HCT116 (cell line): ENCODE results near the gene MTHFSD. TPM values are rescaled to one million over a fixed set of nuclear protein-coding genes. Genes with fewer than 3 reads are reported as not detected.
"Not testable (repeated sequence)": the region's sequence is repeated elsewhere in the genome, so short reads cannot be mapped to it uniquely, and the experiment has no call there.

ENCODE experiments used
- ATAC-seq: fragments of 200-7000 bp; cut with Tn5 transposase; 2 replicates; pipeline ENCODE4 v1.9.1; 2020; ENCODE audit warnings: mild to moderate bottlenecking, moderate library complexity
- BruUV-seq: library from RNA; stranded (reverse); fragments of 400-500 nt; replicated peaks from 2 replicates; lab custom pipeline; 2021; lab: Mats Ljungman, UMichigan
- CTCF ChIA-PET: fragments of 300-600 bp; sonication (Branson Sonifier 250); formaldehyde crosslinking; loops from one replicate; lab custom pipeline; 2021; ENCODE audit warnings: antibody characterized with exemption; lab: Charles Lee
- POLR2A ChIA-PET: fragments of 300-600, 350-600 bp; sonication (Branson Sonifier 250); formaldehyde crosslinking; loops from one replicate; lab custom pipeline; 2021; ENCODE audit warnings: antibody characterized with exemption; lab: Charles Lee
- RAD21 ChIA-PET, 2 experiments: fragments of 300-600 bp; sonication (Branson Sonifier 250); formaldehyde crosslinking; loops; one replicate each; lab custom pipeline; 2023; ENCODE audit warnings: low total read pairs in 2 of 2; ENCODE audit not compliant: uncharacterized antibody in 2 of 2, unreplicated experiment in 2 of 2, low non-redundant PET in 1 of 2; lab: Charles Lee
- DNase-seq: peaks from one replicate; pipeline ENCODE4 v3.0.0-alpha.2; 2010; ENCODE audit warnings: low read depth, low spot score
- H2AFZ ChIP-seq: fragments of 200-600 bp; shearing (Covaris generic), sonication (generic); 2 replicates; pipeline ENCODE4 v1.6.1; 2017; ENCODE audit warnings: low read depth, mixed run types, mixed read lengths, antibody characterized with exemption, low read length; ENCODE audit not compliant: poor library complexity, severe bottlenecking
- H3K27ac ChIP-seq: 2 replicates; pipeline ENCODE4 v1.5.1; 2012; ENCODE audit warnings: low read depth, low read length
- H3K27me3 ChIP-seq: fragments of 200-600 bp; sonication (generic); 2 replicates; pipeline ENCODE4 v1.6.1; 2016; ENCODE audit warnings: mixed run types, low read length, mixed read lengths; ENCODE audit not compliant: insufficient read depth
- H3K36me3 ChIP-seq, 2 experiments: fragments of 200-500 bp in 1 of 2; fragments of 200-600 bp in 1 of 2; sonication (Bioruptor generic) in 1 of 2; sonication (generic) in 1 of 2; 2 replicates each; pipeline versions ENCODE4 v1.5.1 to v1.6.1; 2014 to 2016; ENCODE audit warnings: low read length in 2 of 2, inconsistent platforms in 1 of 2, mixed read lengths in 1 of 2, mixed run types in 1 of 2; ENCODE audit not compliant: insufficient read depth in 2 of 2, control insufficient read depth in 1 of 2
- H3K4me1 ChIP-seq, 2 experiments: fragments of 200-600 bp in 1 of 2; sonication (generic) in 1 of 2; 2 replicates each; pipeline versions ENCODE4 v1.5.1 to v1.6.1; 2012 to 2017; ENCODE audit warnings: low read length in 2 of 2, inconsistent platforms in 1 of 2, mild to moderate bottlenecking in 1 of 2, mixed read lengths in 1 of 2, mixed run types in 1 of 2, moderate library complexity in 1 of 2; ENCODE audit not compliant: insufficient read depth in 2 of 2, control insufficient read depth in 1 of 2
- H3K4me2 ChIP-seq: fragments of 200-600 bp; sonication (generic); 2 replicates; pipeline ENCODE4 v1.6.1; 2017; ENCODE audit warnings: mixed run types, low read length, mixed read lengths
- H3K4me3 ChIP-seq, 2 experiments: fragments of 200-600 bp in 1 of 2; sonication (generic) in 1 of 2; replicated peaks in 1 of 2; 2 replicates each; pipeline ENCODE4 v1.5.1; 2011 to 2016; ENCODE audit warnings: low read length in 2 of 2, control low read depth in 1 of 2, low read depth in 1 of 2, mild to moderate bottlenecking in 1 of 2, mixed read lengths in 1 of 2, mixed run types in 1 of 2
- H3K79me2 ChIP-seq: fragments of 200-600 bp; sonication (generic); 2 replicates; pipeline ENCODE4 v1.6.1; 2017; ENCODE audit warnings: mild to moderate bottlenecking, mixed run types, low read length, moderate library complexity, mixed read lengths; ENCODE audit not compliant: insufficient read depth
- H3K9ac ChIP-seq: fragments of 200-600 bp; sonication (generic); 2 replicates; pipeline ENCODE4 v1.6.1; 2016; ENCODE audit warnings: low read length, mixed read lengths
- H3K9me2 ChIP-seq: fragments of 200-600 bp; sonication (generic), shearing (Covaris generic); 2 replicates; pipeline ENCODE4 v1.6.1; 2017; ENCODE audit warnings: mixed run types, mild to moderate bottlenecking, moderate library complexity; ENCODE audit not compliant: insufficient read depth
- H3K9me3 ChIP-seq, 2 experiments: fragments of 200-500 bp in 1 of 2; fragments of 200-600 bp in 1 of 2; sonication (Bioruptor generic) in 1 of 2; sonication (generic) in 1 of 2; 2 replicates each; pipeline ENCODE4 v1.6.1; 2014 to 2017; ENCODE audit warnings: low read length in 2 of 2, mixed read lengths in 2 of 2, inconsistent platforms in 1 of 2, low read depth in 1 of 2, mild to moderate bottlenecking in 1 of 2, mixed run types in 1 of 2, moderate library complexity in 1 of 2; ENCODE audit not compliant: control insufficient read depth in 1 of 2, insufficient read depth in 1 of 2
- H4K20me1 ChIP-seq: fragments of 200-600 bp; sonication (generic), shearing (Covaris generic); 2 replicates; pipeline ENCODE4 v1.6.1; 2017; ENCODE audit warnings: mixed run types, mild to moderate bottlenecking, moderate library complexity; ENCODE audit not compliant: insufficient read depth
- POLR2A ChIP-seq: IDR thresholded peaks from 2 replicates; pipeline ENCODE4 v1.7.0; 2011; ENCODE audit warnings: borderline replicate concordance; ENCODE audit not compliant: insufficient read depth, insufficient read length; ENCODE audit errors: extremely low read depth
- POLR2AphosphoS5 ChIP-seq: IDR thresholded peaks from 2 replicates; pipeline ENCODE4 v1.6.1; 2011; ENCODE audit warnings: mild to moderate bottlenecking, low read depth, low read length, moderate library complexity
- YY1 ChIP-seq: IDR thresholded peaks from 2 replicates; pipeline ENCODE4 v1.6.1; 2011; ENCODE audit warnings: low read length, low read depth, moderate library complexity, mild to moderate bottlenecking; ENCODE audit not compliant: insufficient replicate concordance; ENCODE audit errors: extremely low read depth
- ZFX ChIP-seq: fragments of 450-650 bp; IDR thresholded peaks from 2 replicates; pipeline ENCODE4 v1.6.1; 2017
- ZNF274 ChIP-seq: fragments of 200-500 bp; sonication (Bioruptor generic); IDR thresholded peaks from 2 replicates; pipeline ENCODE4 v1.6.1; 2014; ENCODE audit warnings: mild to moderate bottlenecking, low read depth, low read length, inconsistent platforms
- intact Hi-C: fragments of 100-400 bp; cut with micrococcal nuclease; formaldehyde crosslinking; loops from 2 replicates; pipeline ENCODE4 v1.10.0; 2022
- total RNA-seq: library from RNA; stranded (reverse); gene quantifications from one replicate; pipeline ENCODE4 v1.2.1, GENCODE V29; 2021; ENCODE audit not compliant: unreplicated experiment
- TF ChIP-seq, protein P1 (sequence below): IDR thresholded peaks from 2 replicates; pipeline ENCODE4 v1.6.1; 2012

MTHFSD gene
- total RNA-seq, 1 experiment from 2014 or later, result 33.1 TPM

DNA sequence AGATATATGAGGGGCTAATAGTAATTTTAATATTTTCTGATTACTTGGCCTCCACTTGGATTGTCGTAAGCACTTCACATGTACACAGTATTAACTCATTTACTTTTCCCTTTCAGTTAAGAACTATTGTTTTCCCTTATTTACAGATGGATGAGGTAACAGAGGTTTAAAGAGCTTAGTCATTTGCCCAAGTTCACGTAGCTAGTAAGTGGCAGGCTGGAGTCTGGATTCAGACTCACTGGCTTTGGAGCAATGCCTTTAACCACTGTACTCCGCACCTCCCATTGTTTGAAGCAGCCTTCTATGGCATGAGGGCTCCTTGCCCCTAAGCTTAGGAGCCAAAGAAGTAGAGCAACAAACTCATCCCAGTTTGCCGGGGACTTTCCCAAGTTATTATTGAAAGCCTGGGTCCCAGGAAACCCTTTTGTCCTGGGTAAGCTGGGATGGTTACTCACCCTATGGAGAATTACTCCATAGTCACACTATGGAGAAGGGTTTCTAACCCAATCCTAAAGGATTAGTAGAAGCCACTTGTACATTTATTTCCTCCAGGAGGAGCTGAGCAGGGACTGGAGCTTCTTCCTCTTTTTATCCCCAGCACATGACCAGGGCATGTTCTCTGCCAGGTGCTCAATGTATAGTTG lies 35.6 kb upstream of the MTHFSD start:
- no peaks in the 10 kb centered on the region for H3K9me3 ChIP-seq
- DNase-seq (no peak), ATAC-seq (no peak)
- H3K36me3 ChIP-seq, result no peaks in the 10 kb centered on the region
- no peak overlapping the region for H3K9ac ChIP-seq
- H3K79me2 ChIP-seq, result no peaks in the 10 kb centered on the region
- ChIA-PET RAD21 (no interaction called here), POLR2A (no interaction called here), CTCF (no interaction called here)
- H3K4me3 ChIP-seq, result no peak overlapping the region
- intact Hi-C loops, result no loop called here
- no peaks in the 10 kb centered on the region for H3K9me2 ChIP-seq
- H2AFZ ChIP-seq, result no peak overlapping the region
- H3K27ac ChIP-seq, result no peak overlapping the region
- H4K20me1 ChIP-seq, result no peaks in the 10 kb centered on the region
- peaks cover 0 to under 1% of the 10 kb centered on the region in 2 experiments; a peak in 1 of 4 replicates for H3K4me1 ChIP-seq
- H3K27me3 ChIP-seq, result peaks cover 56% of the 10 kb centered on the region
- no peak overlapping the region for H3K4me2 ChIP-seq
- no TSS peak for BruUV-seq
- TF ChIP-seq ZFX, result no peak
- TF ChIP-seq POLR2A, result no peak
- TF ChIP-seq YY1, result no peak
- no peak for TF ChIP-seq POLR2AphosphoS5
- TF ChIP-seq, protein P1, sequence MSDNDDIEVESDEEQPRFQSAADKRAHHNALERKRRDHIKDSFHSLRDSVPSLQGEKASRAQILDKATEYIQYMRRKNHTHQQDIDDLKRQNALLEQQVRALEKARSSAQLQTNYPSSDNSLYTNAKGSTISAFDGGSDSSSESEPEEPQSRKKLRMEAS, result no peak
- TF ChIP-seq ZNF274, result no peak

DNA sequence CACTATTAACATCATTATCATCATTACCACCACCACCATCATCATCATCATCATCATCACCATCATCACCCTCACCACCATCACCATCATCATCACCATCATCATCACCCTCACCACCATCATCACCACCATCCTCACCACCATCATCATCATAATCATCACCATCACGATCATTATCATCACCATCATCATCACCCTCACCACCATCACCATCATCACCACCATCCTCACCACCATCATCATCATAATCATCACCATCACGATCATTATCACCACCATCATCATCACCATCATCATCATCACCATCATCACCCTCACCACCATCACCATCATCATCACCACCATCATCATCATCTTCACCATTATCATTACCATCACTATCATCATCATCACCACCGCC lies 32.9 kb upstream of the MTHFSD start:
- CTCF ChIA-PET, RAD21 ChIA-PET, H3K9me2 ChIP-seq, ATAC-seq, H3K36me3 ChIP-seq, H3K79me2 ChIP-seq, H4K20me1 ChIP-seq, DNase-seq, H3K27ac ChIP-seq, intact Hi-C loops, POLR2A ChIA-PET, H3K4me2 ChIP-seq, H2AFZ ChIP-seq, H3K9me3 ChIP-seq, H3K9ac ChIP-seq, H3K4me3 ChIP-seq, BruUV-seq: not testable (repeated sequence)
- peaks cover 0 to 17% of the 10 kb centered on the region in 2 experiments; a peak in 1 of 4 replicates for H3K4me1 ChIP-seq
- H3K27me3 ChIP-seq, result peaks cover 29% of the 10 kb centered on the region
